Neutrophil (primary cell): Measurements from ENCODE around the gene ANK3.

Source experiments
- H3K27ac ChIP-seq: fragments of 200-600 bp; sonication (generic); 2 replicates; pipeline ENCODE4 v1.5.1; 2016; ENCODE audit warnings: mild to moderate bottlenecking, moderate library complexity
- H3K27me3 ChIP-seq: fragments of 200-600 bp; sonication (generic); 2 replicates; pipeline ENCODE4 v1.6.0; 2016; ENCODE audit warnings: mild to moderate bottlenecking
- H3K36me3 ChIP-seq: fragments of 200-600 bp; sonication (generic); 2 replicates; pipeline ENCODE4 v1.5.1; 2017
- H3K4me1 ChIP-seq, 2 experiments: fragments of 200-600 bp in 1 of 2; sonication (generic) in 1 of 2; 1 replicate in 1 of 2; 2 replicates in 1 of 2; pipeline versions ENCODE4 v1.5.1 to v1.6.1; 2013 to 2016; ENCODE audit warnings: low read depth in 1 of 2, low read length in 1 of 2, mild to moderate bottlenecking in 1 of 2, moderate library complexity in 1 of 2; ENCODE audit not compliant: control insufficient read depth in 1 of 2, insufficient read depth in 1 of 2
- H3K4me3 ChIP-seq, 2 experiments: fragments of 200-600 bp in 1 of 2; sonication (generic) in 1 of 2; 1 replicate in 1 of 2; 2 replicates in 1 of 2; pipeline ENCODE4 v1.5.1; 2013 to 2016; ENCODE audit warnings: low read depth in 1 of 2, low read length in 1 of 2, mild to moderate bottlenecking in 1 of 2, moderate library complexity in 1 of 2
- H3K9me3 ChIP-seq: fragments of 200-600 bp; sonication (generic); 2 replicates; pipeline ENCODE4 v1.5.1; 2016
- TF ChIP-seq, protein P1 (sequence below): fragments of 200-600 bp; sonication (generic); IDR thresholded peaks from 2 replicates; pipeline ENCODE4 v1.5.1; 2016; ENCODE audit warnings: antibody characterized with exemption

Gene ANK3

DNA sequence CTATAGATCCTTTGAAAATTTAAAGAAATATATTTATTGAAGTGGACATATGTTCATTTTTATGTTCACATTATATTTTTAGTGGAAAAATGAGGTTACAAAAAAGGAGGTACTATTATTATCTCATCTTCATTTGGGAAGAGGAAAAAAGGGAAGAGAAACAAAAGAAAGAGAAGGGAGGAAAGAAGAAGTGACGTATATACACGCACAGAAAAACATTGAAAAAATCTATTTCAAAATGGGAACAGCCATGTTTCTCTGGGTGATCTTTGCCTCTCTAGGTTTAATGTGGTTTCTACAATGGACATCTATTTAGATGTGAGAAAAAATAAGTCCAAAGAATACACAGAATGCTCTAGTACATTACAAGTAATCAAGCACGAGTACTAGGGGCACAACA lies 14.8 kb downstream of the ANK3 start:
- H3K9me3 ChIP-seq, result no peaks in the 10 kb centered on the region
- no peaks in the 10 kb centered on the region for H3K4me1 ChIP-seq
- TF ChIP-seq, protein P1, sequence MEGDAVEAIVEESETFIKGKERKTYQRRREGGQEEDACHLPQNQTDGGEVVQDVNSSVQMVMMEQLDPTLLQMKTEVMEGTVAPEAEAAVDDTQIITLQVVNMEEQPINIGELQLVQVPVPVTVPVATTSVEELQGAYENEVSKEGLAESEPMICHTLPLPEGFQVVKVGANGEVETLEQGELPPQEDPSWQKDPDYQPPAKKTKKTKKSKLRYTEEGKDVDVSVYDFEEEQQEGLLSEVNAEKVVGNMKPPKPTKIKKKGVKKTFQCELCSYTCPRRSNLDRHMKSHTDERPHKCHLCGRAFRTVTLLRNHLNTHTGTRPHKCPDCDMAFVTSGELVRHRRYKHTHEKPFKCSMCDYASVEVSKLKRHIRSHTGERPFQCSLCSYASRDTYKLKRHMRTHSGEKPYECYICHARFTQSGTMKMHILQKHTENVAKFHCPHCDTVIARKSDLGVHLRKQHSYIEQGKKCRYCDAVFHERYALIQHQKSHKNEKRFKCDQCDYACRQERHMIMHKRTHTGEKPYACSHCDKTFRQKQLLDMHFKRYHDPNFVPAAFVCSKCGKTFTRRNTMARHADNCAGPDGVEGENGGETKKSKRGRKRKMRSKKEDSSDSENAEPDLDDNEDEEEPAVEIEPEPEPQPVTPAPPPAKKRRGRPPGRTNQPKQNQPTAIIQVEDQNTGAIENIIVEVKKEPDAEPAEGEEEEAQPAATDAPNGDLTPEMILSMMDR, result no peak
- no peak overlapping the region for H3K4me3 ChIP-seq
- H3K27me3 ChIP-seq, result no peaks in the 10 kb centered on the region
- no peaks in the 10 kb centered on the region for H3K36me3 ChIP-seq
- H3K27ac ChIP-seq, result no peak overlapping the region

DNA sequence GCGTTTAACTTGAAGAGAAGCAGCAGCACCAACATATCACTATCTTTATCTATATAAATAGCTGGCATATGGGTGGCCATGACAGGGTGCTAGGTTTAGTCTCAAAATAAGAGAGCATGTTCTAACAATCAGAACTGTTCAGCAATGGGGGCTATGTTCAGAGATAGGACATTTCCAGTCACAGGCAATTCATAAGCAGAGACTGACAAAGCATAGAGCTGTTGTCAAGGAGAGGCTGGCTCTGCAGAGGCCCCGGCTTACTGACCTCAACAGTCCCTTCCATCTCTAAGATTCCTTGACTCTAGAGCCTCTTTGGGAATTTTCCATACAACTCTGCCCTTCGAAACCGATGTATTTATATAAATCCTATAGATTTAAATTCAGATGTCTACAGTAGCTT lies 17.2 kb downstream of the ANK3 start:
- TF ChIP-seq, protein P1, result no peak
- H3K4me3 ChIP-seq, result no peak overlapping the region
- H3K27ac ChIP-seq, result no peak overlapping the region
- no peaks in the 10 kb centered on the region for H3K36me3 ChIP-seq
- no peaks in the 10 kb centered on the region for H3K9me3 ChIP-seq
- no peaks in the 10 kb centered on the region for H3K4me1 ChIP-seq
- H3K27me3 ChIP-seq, result no peaks in the 10 kb centered on the region

DNA sequence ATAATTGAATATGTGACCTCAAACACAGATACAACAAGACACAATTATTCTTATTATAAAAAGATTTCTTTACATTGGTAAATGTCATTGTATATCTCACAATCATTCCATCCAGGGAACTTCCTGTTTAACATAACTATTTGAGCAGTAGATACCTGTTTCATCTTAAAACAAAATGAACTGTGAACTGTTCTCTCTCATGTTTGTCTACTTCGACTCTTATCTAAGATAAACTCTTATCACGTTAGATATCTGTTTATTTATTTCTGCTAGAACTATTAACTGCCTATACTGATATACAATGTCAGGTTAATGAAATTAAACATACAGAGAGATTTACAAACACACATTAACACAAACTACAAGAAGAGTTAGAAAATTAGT lies 20.1 kb downstream of the ANK3 start:
- no peaks in the 10 kb centered on the region for H3K9me3 ChIP-seq
- H3K36me3 ChIP-seq, result no peaks in the 10 kb centered on the region
- TF ChIP-seq, protein P1, result no peak
- H3K4me3 ChIP-seq, result no peak overlapping the region
- H3K27me3 ChIP-seq, result no peaks in the 10 kb centered on the region
- H3K4me1 ChIP-seq, result no peaks in the 10 kb centered on the region
- H3K27ac ChIP-seq, result no peak overlapping the region

DNA sequence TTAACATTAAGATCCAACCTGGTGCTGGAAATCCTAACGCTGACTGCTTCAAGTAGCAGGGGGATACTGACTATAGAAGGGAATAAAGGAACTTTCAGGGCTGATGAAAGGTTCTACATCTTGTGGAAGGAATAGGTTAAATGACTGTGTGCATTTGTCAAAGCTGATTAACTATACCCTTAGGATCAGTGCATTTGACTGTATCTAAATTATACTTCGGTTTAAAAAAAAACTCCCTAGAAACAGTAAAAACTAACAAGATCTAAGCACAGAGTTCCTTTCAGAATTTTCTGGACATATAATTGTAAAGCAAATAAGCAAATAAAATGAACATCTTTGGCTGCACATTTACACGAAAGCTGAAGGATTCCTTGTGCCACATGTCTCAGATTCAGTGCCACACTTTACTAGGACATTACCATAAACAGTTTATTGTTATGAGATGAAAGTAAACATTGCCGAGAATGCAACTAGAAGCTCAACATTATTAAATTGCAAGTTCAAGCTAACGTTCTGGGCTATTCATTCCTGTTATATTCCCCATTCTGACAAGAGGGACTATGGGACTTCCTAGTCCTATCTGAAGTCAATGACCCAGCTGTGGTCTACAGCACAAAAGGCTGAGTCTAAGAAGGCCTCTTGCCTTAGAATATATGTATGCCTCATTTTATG lies 20.7 kb downstream of the ANK3 start:
- Histone ChIP-seq H3K27ac (no peak overlapping the region), H3K4me3 (no peak overlapping the region), H3K36me3 (no peaks in the 10 kb centered on the region), H3K9me3 (no peaks in the 10 kb centered on the region), H3K4me1 (no peaks in the 10 kb centered on the region), H3K27me3 (no peaks in the 10 kb centered on the region)
- TF ChIP-seq, protein P1, result no peak

DNA sequence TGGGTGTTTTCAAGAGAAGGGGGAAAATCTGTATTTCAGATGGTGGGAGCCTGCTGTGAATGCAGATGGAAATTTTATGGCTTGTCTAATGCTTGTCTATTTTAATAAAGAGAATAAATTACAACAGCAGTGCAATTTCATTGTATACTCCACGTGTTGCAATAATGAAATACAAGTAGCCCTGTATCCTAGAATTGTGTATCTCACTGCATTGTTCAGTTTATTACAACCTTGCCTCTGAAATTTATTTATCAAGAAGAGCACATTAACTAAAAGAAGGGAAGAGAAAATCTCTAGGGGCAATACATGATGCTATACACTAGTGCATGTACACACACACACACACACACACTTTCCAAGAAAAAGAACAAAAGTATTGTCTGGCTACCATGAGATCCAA lies 21.8 kb downstream of the ANK3 start:
- H3K36me3 ChIP-seq, result no peaks in the 10 kb centered on the region
- TF ChIP-seq, protein P1, result no peak

More for the DNA sequence above, 21.8 kb downstream of the ANK3 start:
- H3K27me3 ChIP-seq, result no peaks in the 10 kb centered on the region
- H3K9me3 ChIP-seq, result no peaks in the 10 kb centered on the region
- no peak overlapping the region for H3K4me3 ChIP-seq
- no peaks in the 10 kb centered on the region for H3K4me1 ChIP-seq
- H3K27ac ChIP-seq, result no peak overlapping the region
